ENCODE results near the gene ARHGAP23. TPM values are rescaled to one million over a fixed set of nuclear protein-coding genes. Genes with fewer than 3 reads are reported as not detected.
"Not testable (repeated sequence)": the region's sequence is repeated elsewhere in the genome, so short reads cannot be mapped to it uniquely, and the experiment has no call there.

The ARHGAP23 gene
- total RNA-seq, 1 donor from 2014 or later: 177 TPM

GRCh38 chr17:38484242-38485145, 56.2 kb downstream of the ARHGAP23 start:
- TF ChIP-seq CTCF (IDR thresholded peaks at IDR 0.05): peak; percentile 83
- DNase-seq (ENCODE audit: extremely low spot score, unreplicated experiment): peak; percentile 89
- H3K36me3 Mint-ChIP-seq (ENCODE audit: unreplicated experiment): peaks cover 40% of the 10 kb centered on the region
- H3K4me3 Mint-ChIP-seq (ENCODE audit: unreplicated experiment): peak overlapping the region; percentile 2
- not testable (repeated sequence) for H3K9me3 Mint-ChIP-seq (ENCODE audit: unreplicated experiment); H3K27me3 Mint-ChIP-seq (ENCODE audit: unreplicated experiment)
- H3K27ac Mint-ChIP-seq (ENCODE audit: unreplicated experiment): peak overlapping the region; percentile 74
- H3K4me1 Mint-ChIP-seq (ENCODE audit: unreplicated experiment): peaks cover 39% of the 10 kb centered on the region

- peak overlapping the region; percentile 74 for H3K27ac Mint-ChIP-seq (ENCODE audit: unreplicated experiment)
- H3K9me3 Mint-ChIP-seq (ENCODE audit: unreplicated experiment): no peaks in the 10 kb centered on the region
- H3K27me3 Mint-ChIP-seq (ENCODE audit: unreplicated experiment): no peaks in the 10 kb centered on the region
- peaks cover 42% of the 10 kb centered on the region for H3K36me3 Mint-ChIP-seq (ENCODE audit: unreplicated experiment)
- no peak overlapping the region for H3K4me3 Mint-ChIP-seq (ENCODE audit: unreplicated experiment)
- TF ChIP-seq CTCF (IDR thresholded peaks at IDR 0.05): no peak
- H3K4me1 Mint-ChIP-seq (ENCODE audit: unreplicated experiment): peaks cover 39% of the 10 kb centered on the region
- DNase-seq (ENCODE audit: extremely low spot score, unreplicated experiment): no peak
These were observed 56.8 kb downstream of the ARHGAP23 start for GRCh38 chr17:38485146-38485468.

GRCh38 chr17:38485681-38486298, 57.5 kb downstream of the ARHGAP23 start:
- Mint-ChIP-seq H3K4me1 (ENCODE audit: unreplicated experiment) (peaks cover 39% of the 10 kb centered on the region), H3K27ac (ENCODE audit: unreplicated experiment) (peak overlapping the region; percentile 74), H3K36me3 (ENCODE audit: unreplicated experiment) (peaks cover 47% of the 10 kb centered on the region)
- not testable (repeated sequence) for DNase-seq (ENCODE audit: extremely low spot score, unreplicated experiment); H3K9me3 Mint-ChIP-seq (ENCODE audit: unreplicated experiment); H3K27me3 Mint-ChIP-seq (ENCODE audit: unreplicated experiment); H3K4me3 Mint-ChIP-seq (ENCODE audit: unreplicated experiment)

GRCh38 chr17:38489774-38490173, 61.5 kb downstream of the ARHGAP23 start:
- Mint-ChIP-seq H3K36me3 (ENCODE audit: unreplicated experiment) (peaks cover 54% of the 10 kb centered on the region), H3K4me1 (ENCODE audit: unreplicated experiment) (peaks cover 13% of the 10 kb centered on the region)
- not testable (repeated sequence) for DNase-seq (ENCODE audit: extremely low spot score, unreplicated experiment); H3K9me3 Mint-ChIP-seq (ENCODE audit: unreplicated experiment); H3K27me3 Mint-ChIP-seq (ENCODE audit: unreplicated experiment); H3K4me3 Mint-ChIP-seq (ENCODE audit: unreplicated experiment); H3K27ac Mint-ChIP-seq (ENCODE audit: unreplicated experiment)

GRCh38 chr17:38491346-38492066, 63.2 kb downstream of the ARHGAP23 start:
- not testable (repeated sequence) for H3K27me3 Mint-ChIP-seq (ENCODE audit: unreplicated experiment); H3K9me3 Mint-ChIP-seq (ENCODE audit: unreplicated experiment); DNase-seq (ENCODE audit: extremely low spot score, unreplicated experiment); H3K4me1 Mint-ChIP-seq (ENCODE audit: unreplicated experiment); H3K4me3 Mint-ChIP-seq (ENCODE audit: unreplicated experiment)
- peaks cover 56% of the 10 kb centered on the region for H3K36me3 Mint-ChIP-seq (ENCODE audit: unreplicated experiment)
- peak overlapping the region; percentile 41 for H3K27ac Mint-ChIP-seq (ENCODE audit: unreplicated experiment)

- H3K27me3 Mint-ChIP-seq (ENCODE audit: unreplicated experiment); H3K4me3 Mint-ChIP-seq (ENCODE audit: unreplicated experiment); H3K9me3 Mint-ChIP-seq (ENCODE audit: unreplicated experiment); H3K4me1 Mint-ChIP-seq (ENCODE audit: unreplicated experiment): not testable (repeated sequence)
- DNase-seq (ENCODE audit: extremely low spot score, unreplicated experiment): peak; percentile 97
- peak; percentile 58 for TF ChIP-seq CTCF (IDR thresholded peaks at IDR 0.05)
- peaks cover 54% of the 10 kb centered on the region for H3K36me3 Mint-ChIP-seq (ENCODE audit: unreplicated experiment)
- peak overlapping the region; percentile 41 for H3K27ac Mint-ChIP-seq (ENCODE audit: unreplicated experiment)
These were observed 64.1 kb downstream of the ARHGAP23 start for GRCh38 chr17:38492067-38493040.

- H3K4me1 Mint-ChIP-seq (ENCODE audit: unreplicated experiment); H3K27me3 Mint-ChIP-seq (ENCODE audit: unreplicated experiment); DNase-seq (ENCODE audit: extremely low spot score, unreplicated experiment); H3K4me3 Mint-ChIP-seq (ENCODE audit: unreplicated experiment); H3K27ac Mint-ChIP-seq (ENCODE audit: unreplicated experiment); H3K9me3 Mint-ChIP-seq (ENCODE audit: unreplicated experiment): not testable (repeated sequence)
- H3K36me3 Mint-ChIP-seq (ENCODE audit: unreplicated experiment): peaks cover 53% of the 10 kb centered on the region
These were observed 65.9 kb downstream of the ARHGAP23 start for GRCh38 chr17:38494152-38494551.

GRCh38 chr17:38497656-38498055, 69.4 kb downstream of the ARHGAP23 start:
- not testable (repeated sequence) for H3K4me3 Mint-ChIP-seq (ENCODE audit: unreplicated experiment); H3K27me3 Mint-ChIP-seq (ENCODE audit: unreplicated experiment); H3K9me3 Mint-ChIP-seq (ENCODE audit: unreplicated experiment); DNase-seq (ENCODE audit: extremely low spot score, unreplicated experiment); H3K4me1 Mint-ChIP-seq (ENCODE audit: unreplicated experiment)
- H3K27ac Mint-ChIP-seq (ENCODE audit: unreplicated experiment): peak overlapping the region; percentile 23
- peaks cover 47% of the 10 kb centered on the region for H3K36me3 Mint-ChIP-seq (ENCODE audit: unreplicated experiment)

Measured in osteocyte (in vitro differentiated cells).